IMR-90 (cell line): ENCODE results near the gene IGF1R. TPM values are rescaled to one million over a fixed set of nuclear protein-coding genes. Genes with fewer than 3 reads are reported as not detected.

ENCODE experiments used
- ATAC-seq: fragments of 200-7000 bp; cut with Tn5 transposase; 2 replicates; pipeline ENCODE4 v1.9.1; 2020; ENCODE audit warnings: low read depth, mild to moderate bottlenecking, moderate library complexity
- BruUV-seq: library from RNA; stranded (reverse); fragments of 400-500 nt; replicated peaks from 2 replicates; lab custom pipeline; 2021; lab: Mats Ljungman, UMichigan
- CTCF ChIA-PET: fragments of 300-600 bp; formaldehyde crosslinking; extraction: SDS; loops from one replicate; lab custom pipeline; 2021; ENCODE audit warnings: antibody characterized with exemption; lab: Yijun Ruan, JAX
- POLR2A ChIA-PET: fragments of 300-600 bp; sonication (Branson Sonifier 250); formaldehyde crosslinking; loops from one replicate; lab custom pipeline; 2022; ENCODE audit warnings: antibody characterized with exemption; ENCODE audit not compliant: unreplicated experiment; lab: Charles Lee
- DNase-seq: peaks from one replicate; pipeline ENCODE4 v3.0.0; 2013
- H2AFZ ChIP-seq: replicated peaks from 2 replicates; pipeline ENCODE3; 2013; ENCODE audit warnings: low read length, mild to moderate bottlenecking; ENCODE audit not compliant: poor library complexity
- H2AK5ac ChIP-seq: 2 replicates; pipeline ENCODE4 v1.6.1; 2013; ENCODE audit warnings: low read depth, low read length, inconsistent platforms
- H2AK9ac ChIP-seq: replicated peaks from 2 replicates; pipeline ENCODE3; 2013; ENCODE audit warnings: mild to moderate bottlenecking, low read depth, low read length, moderate library complexity; ENCODE audit not compliant: poor library complexity
- H2BK120ac ChIP-seq: 2 replicates; pipeline ENCODE4 v1.6.1; 2013; ENCODE audit warnings: low read depth, low read length, inconsistent platforms
- H2BK15ac ChIP-seq: 3 replicates; pipeline ENCODE4 v1.6.1; 2013; ENCODE audit warnings: low read depth, low read length, inconsistent platforms
- H2BK20ac ChIP-seq: 2 replicates; pipeline ENCODE4 v1.6.1; 2013; ENCODE audit warnings: low read depth, mild to moderate bottlenecking, inconsistent platforms, low read length, moderate library complexity
- H2BK5ac ChIP-seq: 2 replicates; pipeline ENCODE4 v1.6.1; 2013; ENCODE audit warnings: mild to moderate bottlenecking, low read depth, low read length, inconsistent platforms; ENCODE audit not compliant: poor library complexity, severe bottlenecking
- H3K14ac ChIP-seq: replicated peaks from 2 replicates; pipeline ENCODE4 v1.6.1; 2013; ENCODE audit warnings: low read depth, low read length, inconsistent platforms
- H3K18ac ChIP-seq: 2 replicates; pipeline ENCODE4 v1.6.1; 2013; ENCODE audit warnings: low read depth, low read length, control low read depth
- H3K23ac ChIP-seq: 2 replicates; pipeline ENCODE4 v1.6.1; 2013; ENCODE audit warnings: low read depth, low read length, inconsistent platforms
- H3K27ac ChIP-seq: 2 replicates; pipeline ENCODE4 v1.5.1; 2013; ENCODE audit warnings: mild to moderate bottlenecking, control low read depth, low read length; ENCODE audit not compliant: insufficient read depth
- H3K27me3 ChIP-seq: 2 replicates; pipeline ENCODE4 v1.6.1; 2013; ENCODE audit warnings: low read length; ENCODE audit not compliant: control insufficient read depth, insufficient read depth
- H3K36me3 ChIP-seq: 2 replicates; pipeline ENCODE4 v1.6.1; 2013; ENCODE audit warnings: low read length, mixed read lengths; ENCODE audit not compliant: control insufficient read depth, insufficient read depth
- H3K4ac ChIP-seq: 2 replicates; pipeline ENCODE4 v1.6.1; 2013; ENCODE audit warnings: low read depth, low read length, inconsistent platforms
- H3K4me1 ChIP-seq: 2 replicates; pipeline ENCODE4 v1.6.1; 2013; ENCODE audit warnings: low read length, mixed read lengths; ENCODE audit not compliant: control insufficient read depth, insufficient read depth
- H3K4me2 ChIP-seq: 2 replicates; pipeline ENCODE4 v1.6.1; 2013; ENCODE audit warnings: low read depth, mild to moderate bottlenecking, control low read depth, low read length, moderate library complexity
- H3K4me3 ChIP-seq: 2 replicates; pipeline ENCODE4 v1.5.1; 2013; ENCODE audit warnings: low read depth, mild to moderate bottlenecking, control low read depth, low read length, moderate library complexity; ENCODE audit not compliant: insufficient read depth
- H3K56ac ChIP-seq: 2 replicates; pipeline ENCODE4 v1.6.1; 2013; ENCODE audit warnings: low read length, inconsistent platforms; ENCODE audit not compliant: insufficient read depth; ENCODE audit errors: extremely low read depth
- H3K79me1 ChIP-seq, 2 experiments: 2 replicates each; pipeline ENCODE4 v1.6.1; 2013; ENCODE audit warnings: low read length in 2 of 2, inconsistent platforms in 1 of 2, low read depth in 1 of 2
- H3K9ac ChIP-seq: 2 replicates; pipeline ENCODE4 v1.6.1; 2013; ENCODE audit warnings: low read depth, low read length, control low read depth
- H3K9me1 ChIP-seq: 2 replicates; pipeline ENCODE4 v1.6.1; 2013; ENCODE audit warnings: low read length, inconsistent platforms; ENCODE audit not compliant: insufficient read depth
- H3K9me3 ChIP-seq: 2 replicates; pipeline ENCODE4 v1.6.1; 2013; ENCODE audit warnings: low read length; ENCODE audit not compliant: control insufficient read depth, insufficient read depth
- H4K20me1 ChIP-seq: 2 replicates; pipeline ENCODE4 v1.6.1; 2013; ENCODE audit warnings: low read length, inconsistent platforms; ENCODE audit not compliant: insufficient read depth
- H4K5ac ChIP-seq: 2 replicates; pipeline ENCODE4 v1.6.1; 2013; ENCODE audit warnings: mild to moderate bottlenecking, low read depth, low read length, control low read depth
- H4K8ac ChIP-seq, 2 experiments: 2 replicates each; pipeline ENCODE4 v1.6.1; 2013; ENCODE audit warnings: low read depth in 2 of 2, low read length in 2 of 2, control low read depth in 1 of 2, inconsistent platforms in 1 of 2
- H4K91ac ChIP-seq: 2 replicates; pipeline ENCODE4 v1.6.1; 2013; ENCODE audit warnings: low read depth, low read length, inconsistent platforms; ENCODE audit not compliant: insufficient read depth
- BHLHE40 ChIP-seq: fragments of 150-350 bp; IDR thresholded peaks from 2 replicates; pipeline ENCODE4 v1.6.1; 2016; ENCODE audit warnings: mild to moderate bottlenecking, low read depth, low read length
- CEBPB ChIP-seq: IDR thresholded peaks from 2 replicates; pipeline ENCODE4 v1.6.1; 2012; ENCODE audit warnings: low read depth, low read length, improper control_type of control experiment
- CHD1 ChIP-seq: IDR thresholded peaks from 2 replicates; pipeline ENCODE4 v1.6.1; 2012; ENCODE audit warnings: low read depth, low read length, improper control_type of control experiment
- FOS ChIP-seq: fragments of 150-350 bp; IDR thresholded peaks from 2 replicates; pipeline ENCODE4 v1.6.1; 2016; ENCODE audit warnings: low read depth, low read length
- MAFK ChIP-seq: IDR thresholded peaks from 2 replicates; pipeline ENCODE4 v1.6.1; 2012; ENCODE audit warnings: low read depth, low read length, improper control_type of control experiment
- MXI1 ChIP-seq: IDR thresholded peaks from 2 replicates; pipeline ENCODE4 v1.6.1; 2012; ENCODE audit warnings: low read depth, mild to moderate bottlenecking, low read length, moderate library complexity, borderline replicate concordance
- NFE2L2 ChIP-seq: fragments of 150-350 bp; IDR thresholded peaks from 2 replicates; pipeline ENCODE4 v1.6.1; 2016; ENCODE audit warnings: low read depth, mild to moderate bottlenecking, low read length
- POLR2A ChIP-seq: IDR thresholded peaks from 2 replicates; pipeline ENCODE4 v1.6.1; 2012; ENCODE audit warnings: mild to moderate bottlenecking, low read depth, low read length
- RAD21 ChIP-seq: IDR thresholded peaks from 2 replicates; pipeline ENCODE4 v1.6.1; 2012; ENCODE audit warnings: low read length, improper control_type of control experiment
- RCOR1 ChIP-seq: IDR thresholded peaks from 2 replicates; pipeline ENCODE4 v1.6.1; 2012; ENCODE audit warnings: mild to moderate bottlenecking, low read length, improper control_type of control experiment; ENCODE audit not compliant: insufficient replicate concordance
- RFX5 ChIP-seq: IDR thresholded peaks from 2 replicates; pipeline ENCODE4 v1.8.0; 2012; ENCODE audit warnings: low read depth, mild to moderate bottlenecking, low read length, moderate library complexity
- SMC3 ChIP-seq: fragments of 150-350 bp; IDR thresholded peaks from 2 replicates; pipeline ENCODE4 v1.6.1; 2016; ENCODE audit warnings: low read depth, mild to moderate bottlenecking, antibody characterized with exemption, low read length, moderate library complexity
- WGBS, 2 experiments: methylation state at CpG; one replicate each; pipeline versions ENCODE4 v1.1.5 to v1.1.7; 2013; ENCODE audit warnings: missing lambda C conversion rate in 2 of 2; ENCODE audit not compliant: insufficient read length in 1 of 2; ENCODE audit errors: extremely low coverage in 2 of 2; 5-methylcytosine and 5-hydroxymethylcytosine counted together
- dilution Hi-C: fragments of 300-500 bp; cut with HindIII; formaldehyde crosslinking; loops from one replicate; pipeline ENCODE4 v1.14.3; 2018; ENCODE audit warnings: low sequenced_read_pairs; ENCODE audit not compliant: unreplicated experiment
- in situ Hi-C: fragments of 300-500 bp; cut with MboI; formaldehyde crosslinking; loops from 3 replicates; pipeline ENCODE4 v1.14.3; 2019; ENCODE audit warnings: low sequenced_read_pairs, inconsistent platforms, mixed read lengths
- intact Hi-C: fragments of 100-400 bp; cut with micrococcal nuclease; formaldehyde crosslinking; loops from 2 replicates; pipeline ENCODE4 v1.10.0; 2022
- polyA plus RNA-seq, 3 experiments: library from polyadenylated mRNA; depleted of rRNA; stranded (reverse); fragments of >200 nt; gene quantifications; 2 replicates each; pipeline ENCODE4 v1.2.3, GENCODE V29; 2012; ENCODE audit warnings: low replicate concordance in 1 of 3
- total RNA-seq: library from RNA; depleted of rRNA; stranded (reverse); fragments of >200 nt; gene quantifications from 2 replicates; pipeline ENCODE4 v1.2.3, GENCODE V29; 2012
- TF ChIP-seq, protein P1 (sequence below): fragments of 150-350 bp; IDR thresholded peaks from 2 replicates; pipeline ENCODE4 v1.6.1; 2016; ENCODE audit warnings: low read depth, mild to moderate bottlenecking, low read length, moderate library complexity, borderline replicate concordance
- TF ChIP-seq, protein P2 (sequence below): conservative IDR thresholded peaks from 2 replicates; pipeline ENCODE4 v1.5.1; 2012; ENCODE audit warnings: mild to moderate bottlenecking, low read depth, low read length, improper control_type of control experiment
- TF ChIP-seq, protein P3 (sequence below): fragments of 150-350 bp; IDR thresholded peaks from 2 replicates; pipeline ENCODE4 v1.6.1; 2017; ENCODE audit warnings: mild to moderate bottlenecking, antibody characterized with exemption, low read length, low read depth

Gene IGF1R
- total and polyA plus RNA-seq, 2 of the 4 experiments (the other 2 are of a cell fraction), result 24.0 to 24.9 TPM

DNA sequence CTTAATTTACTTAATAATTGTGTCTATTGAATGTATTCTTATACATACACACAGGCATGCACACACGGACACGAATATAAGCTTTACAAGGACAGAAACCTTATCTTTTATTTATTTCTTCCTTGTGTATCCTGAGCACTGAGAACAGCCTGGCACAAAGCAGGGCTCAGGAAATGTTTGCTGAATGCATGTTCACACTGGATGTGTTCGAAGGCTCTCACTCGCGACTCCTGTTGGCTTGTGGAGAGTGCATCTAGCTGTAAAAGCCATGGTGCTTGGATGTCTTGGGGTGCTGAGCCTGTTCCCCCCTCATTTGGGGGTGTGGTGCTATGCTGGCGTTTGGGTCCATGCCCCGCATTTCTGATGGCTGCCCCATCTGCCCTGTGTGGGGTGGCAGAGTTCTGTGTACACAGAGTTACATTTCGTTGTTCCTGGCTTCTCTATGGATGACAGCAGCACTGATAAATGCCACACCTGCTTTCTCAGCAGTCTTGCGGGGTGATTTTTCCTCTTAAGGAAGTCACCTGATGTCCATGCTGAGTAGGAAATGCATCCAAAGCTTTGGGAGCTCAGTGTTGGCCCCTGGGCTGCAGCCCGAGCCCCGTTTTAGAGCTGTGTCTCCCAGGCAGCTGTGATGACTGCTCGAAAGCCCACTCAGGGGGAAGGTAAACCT lies 148.5 kb downstream of the IGF1R start:
- WGBS, 2 experiments, result 86% methylated on average over 3 of the region's 12 CpGs; no CpG with 5 or more reads in 1 of the 2 experiments
- no peak for TF ChIP-seq NFE2L2
- TF ChIP-seq, protein P1, sequence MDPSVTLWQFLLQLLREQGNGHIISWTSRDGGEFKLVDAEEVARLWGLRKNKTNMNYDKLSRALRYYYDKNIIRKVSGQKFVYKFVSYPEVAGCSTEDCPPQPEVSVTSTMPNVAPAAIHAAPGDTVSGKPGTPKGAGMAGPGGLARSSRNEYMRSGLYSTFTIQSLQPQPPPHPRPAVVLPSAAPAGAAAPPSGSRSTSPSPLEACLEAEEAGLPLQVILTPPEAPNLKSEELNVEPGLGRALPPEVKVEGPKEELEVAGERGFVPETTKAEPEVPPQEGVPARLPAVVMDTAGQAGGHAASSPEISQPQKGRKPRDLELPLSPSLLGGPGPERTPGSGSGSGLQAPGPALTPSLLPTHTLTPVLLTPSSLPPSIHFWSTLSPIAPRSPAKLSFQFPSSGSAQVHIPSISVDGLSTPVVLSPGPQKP, result no peak
- TF ChIP-seq, protein P2, sequence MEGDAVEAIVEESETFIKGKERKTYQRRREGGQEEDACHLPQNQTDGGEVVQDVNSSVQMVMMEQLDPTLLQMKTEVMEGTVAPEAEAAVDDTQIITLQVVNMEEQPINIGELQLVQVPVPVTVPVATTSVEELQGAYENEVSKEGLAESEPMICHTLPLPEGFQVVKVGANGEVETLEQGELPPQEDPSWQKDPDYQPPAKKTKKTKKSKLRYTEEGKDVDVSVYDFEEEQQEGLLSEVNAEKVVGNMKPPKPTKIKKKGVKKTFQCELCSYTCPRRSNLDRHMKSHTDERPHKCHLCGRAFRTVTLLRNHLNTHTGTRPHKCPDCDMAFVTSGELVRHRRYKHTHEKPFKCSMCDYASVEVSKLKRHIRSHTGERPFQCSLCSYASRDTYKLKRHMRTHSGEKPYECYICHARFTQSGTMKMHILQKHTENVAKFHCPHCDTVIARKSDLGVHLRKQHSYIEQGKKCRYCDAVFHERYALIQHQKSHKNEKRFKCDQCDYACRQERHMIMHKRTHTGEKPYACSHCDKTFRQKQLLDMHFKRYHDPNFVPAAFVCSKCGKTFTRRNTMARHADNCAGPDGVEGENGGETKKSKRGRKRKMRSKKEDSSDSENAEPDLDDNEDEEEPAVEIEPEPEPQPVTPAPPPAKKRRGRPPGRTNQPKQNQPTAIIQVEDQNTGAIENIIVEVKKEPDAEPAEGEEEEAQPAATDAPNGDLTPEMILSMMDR, result no peak
- TF ChIP-seq MAFK, result no peak
- TF ChIP-seq RFX5, result no peak
- no peak for TF ChIP-seq RAD21
- no peak for TF ChIP-seq SMC3
- no peak for TF ChIP-seq MXI1
- no peak for TF ChIP-seq CEBPB
- TF ChIP-seq CHD1, result no peak
- TF ChIP-seq, protein P3, sequence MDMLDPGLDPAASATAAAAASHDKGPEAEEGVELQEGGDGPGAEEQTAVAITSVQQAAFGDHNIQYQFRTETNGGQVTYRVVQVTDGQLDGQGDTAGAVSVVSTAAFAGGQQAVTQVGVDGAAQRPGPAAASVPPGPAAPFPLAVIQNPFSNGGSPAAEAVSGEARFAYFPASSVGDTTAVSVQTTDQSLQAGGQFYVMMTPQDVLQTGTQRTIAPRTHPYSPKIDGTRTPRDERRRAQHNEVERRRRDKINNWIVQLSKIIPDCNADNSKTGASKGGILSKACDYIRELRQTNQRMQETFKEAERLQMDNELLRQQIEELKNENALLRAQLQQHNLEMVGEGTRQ, result no peak
- TF ChIP-seq POLR2A, result no peak
- no peak for TF ChIP-seq RCOR1
- TF ChIP-seq BHLHE40, result no peak
- no peak for TF ChIP-seq FOS

More for the DNA sequence above, 148.5 kb downstream of the IGF1R start:
- Histone ChIP-seq H4K20me1 (peaks cover 82% of the 10 kb centered on the region), H2BK15ac (no peak overlapping the region), H3K4me1 (peaks cover 26% of the 10 kb centered on the region), H2BK120ac (no peak overlapping the region), H3K9me3 (no peaks in the 10 kb centered on the region), H2AFZ (no peak overlapping the region), H3K27ac (no peak overlapping the region), H3K36me3 (no peaks in the 10 kb centered on the region), H3K56ac (no peak overlapping the region), H4K8ac (no peak overlapping the region), H3K18ac (no peak overlapping the region), H2BK5ac (no peak overlapping the region), H3K4me2 (no peak overlapping the region), H3K27me3 (no peaks in the 10 kb centered on the region), H4K91ac (no peak overlapping the region), H3K9me1 (peaks cover 40% of the 10 kb centered on the region), H2AK5ac (no peak overlapping the region), H3K4ac (no peak overlapping the region), H3K14ac (no peak overlapping the region), H3K4me3 (no peak overlapping the region), H3K9ac (no peak overlapping the region), H3K23ac (0 out of 2 replicates have a peak overlapping the region, but pooled peaks have one; percentile 2), H2AK9ac (no peak overlapping the region), H4K5ac (no peak overlapping the region), H2BK20ac (no peak overlapping the region), H3K79me1 (peaks cover 56 to 86% of the 10 kb centered on the region in 2 experiments)
- no TSS peak for BruUV-seq
- in situ Hi-C loops (loop anchor here (25.0 kb wide), 1 partner anchor 115 kb away; no protein-coding TSS in a partner anchor), dilution Hi-C loops (no loop called here), intact Hi-C loops (no loop called here)
- ATAC-seq, result no peak
- ChIA-PET CTCF (interaction anchor here (0.5 to 1.0 kb wide), 3 partner anchors 17 to 137 kb away, joined by 3 to 4 read pairs (median 4); no protein-coding TSS in a partner anchor), POLR2A (no interaction called here)
- no peak for DNase-seq
